Endothelial cell (in vitro differentiated cells): ENCODE data around the gene TAS1R3. TPM values are rescaled to one million over a fixed set of nuclear protein-coding genes. Genes with fewer than 3 reads are reported as not detected.

Experiments used
- DNase-seq: peaks from one replicate; pipeline ENCODE4 v3.0.0; 2021; ENCODE audit warnings: low spot score
- H3K27ac Mint-ChIP-seq: one replicate; pipeline ENCODE4 v1.8.0; 2021; ENCODE audit warnings: mixed read lengths, inconsistent platforms; ENCODE audit not compliant: unreplicated experiment
- H3K27me3 Mint-ChIP-seq: one replicate; pipeline ENCODE4 v1.8.0; 2021; ENCODE audit warnings: mild to moderate bottlenecking, moderate library complexity, mixed read lengths, inconsistent platforms; ENCODE audit not compliant: unreplicated experiment
- H3K36me3 Mint-ChIP-seq: one replicate; pipeline ENCODE4 v1.8.0; 2021; ENCODE audit warnings: mild to moderate bottlenecking, low read depth, mixed read lengths, inconsistent platforms; ENCODE audit not compliant: unreplicated experiment
- H3K4me1 Mint-ChIP-seq: one replicate; pipeline ENCODE4 v1.8.0; 2021; ENCODE audit warnings: mild to moderate bottlenecking, mixed read lengths, inconsistent platforms; ENCODE audit not compliant: unreplicated experiment
- H3K4me3 Mint-ChIP-seq: one replicate; pipeline ENCODE4 v1.8.0; 2021; ENCODE audit warnings: mild to moderate bottlenecking, mixed read lengths, inconsistent platforms; ENCODE audit not compliant: unreplicated experiment
- H3K9me3 Mint-ChIP-seq: one replicate; pipeline ENCODE4 v1.8.0; 2021; ENCODE audit warnings: mixed read lengths, inconsistent platforms; ENCODE audit not compliant: unreplicated experiment
- total RNA-seq: library from RNA; stranded (reverse); fragmentation: NEBNext Ultra II Directional; extraction: Animal tissue kit (Norgen Biotek cat#: 25700); gene quantifications from one replicate; pipeline ENCODE4 v1.2.1, GENCODE V29; 2021; ENCODE audit not compliant: unreplicated experiment
- TF ChIP-seq, protein P1 (sequence below): fragments of 200-600 bp; sonication (generic); IDR thresholded peaks from one replicate; pipeline ENCODE4 v1.5.0; 2021; ENCODE audit warnings: antibody characterized with exemption; ENCODE audit not compliant: unreplicated experiment

TAS1R3 gene
- total RNA-seq, 1 donor from 2014 or later, result 1.2 TPM

DNA sequence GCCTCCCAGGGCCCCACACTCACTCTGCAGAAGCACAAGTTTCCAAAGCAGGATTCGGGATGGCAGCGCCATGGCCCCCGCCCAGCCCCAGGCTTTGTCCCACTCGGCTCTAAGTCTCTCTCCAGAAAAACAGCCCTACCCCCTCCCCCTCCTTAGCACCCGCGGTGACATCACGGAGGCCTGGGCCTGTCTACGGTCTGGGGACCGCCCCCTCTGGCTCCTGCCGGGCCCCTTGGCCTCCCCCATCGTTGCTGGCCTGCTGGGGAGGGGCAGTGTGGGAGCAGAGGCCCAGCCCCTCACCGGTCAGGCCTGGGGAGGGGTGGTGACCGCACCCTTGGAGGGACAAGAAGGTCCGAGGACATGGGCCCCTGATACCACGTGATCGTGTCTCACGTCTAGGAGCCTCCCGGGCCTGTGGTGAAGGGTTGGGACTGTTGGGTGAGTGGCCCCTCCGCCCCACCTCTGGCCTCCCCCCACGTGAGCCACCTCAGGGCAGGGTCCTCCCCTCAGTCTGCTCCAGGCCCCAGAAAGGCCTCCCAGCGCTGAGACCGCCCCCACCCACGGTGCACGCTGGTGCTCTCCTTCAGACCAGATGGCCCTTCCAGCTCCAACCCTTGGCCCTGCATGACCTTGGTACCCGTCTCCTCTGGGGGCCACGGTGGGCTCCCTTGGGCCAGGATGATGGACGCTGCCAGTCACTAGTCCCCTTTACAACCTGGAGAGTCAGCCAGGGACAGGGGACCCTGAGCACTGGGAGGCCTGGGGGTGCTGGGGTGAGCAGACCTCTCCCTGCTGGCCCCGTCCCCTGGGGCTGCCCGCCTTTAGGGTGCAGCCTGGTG, 27.6 kb downstream of the TAS1R3 start, which contains the start of gene MXRA8:
TSS of gene MXRA8 (minus strand) at position 123 of the 839 bp plus-strand sequence. CDS start at position 72, 51 bp downstream.
- no peak within 1 kb of the TSS for H3K27ac Mint-ChIP-seq
- H3K4me1 Mint-ChIP-seq, result no peaks in the 10 kb centered on the region
- TF ChIP-seq, protein P1, sequence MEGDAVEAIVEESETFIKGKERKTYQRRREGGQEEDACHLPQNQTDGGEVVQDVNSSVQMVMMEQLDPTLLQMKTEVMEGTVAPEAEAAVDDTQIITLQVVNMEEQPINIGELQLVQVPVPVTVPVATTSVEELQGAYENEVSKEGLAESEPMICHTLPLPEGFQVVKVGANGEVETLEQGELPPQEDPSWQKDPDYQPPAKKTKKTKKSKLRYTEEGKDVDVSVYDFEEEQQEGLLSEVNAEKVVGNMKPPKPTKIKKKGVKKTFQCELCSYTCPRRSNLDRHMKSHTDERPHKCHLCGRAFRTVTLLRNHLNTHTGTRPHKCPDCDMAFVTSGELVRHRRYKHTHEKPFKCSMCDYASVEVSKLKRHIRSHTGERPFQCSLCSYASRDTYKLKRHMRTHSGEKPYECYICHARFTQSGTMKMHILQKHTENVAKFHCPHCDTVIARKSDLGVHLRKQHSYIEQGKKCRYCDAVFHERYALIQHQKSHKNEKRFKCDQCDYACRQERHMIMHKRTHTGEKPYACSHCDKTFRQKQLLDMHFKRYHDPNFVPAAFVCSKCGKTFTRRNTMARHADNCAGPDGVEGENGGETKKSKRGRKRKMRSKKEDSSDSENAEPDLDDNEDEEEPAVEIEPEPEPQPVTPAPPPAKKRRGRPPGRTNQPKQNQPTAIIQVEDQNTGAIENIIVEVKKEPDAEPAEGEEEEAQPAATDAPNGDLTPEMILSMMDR, result no peak
- no peak within 1 kb of the TSS for H3K4me3 Mint-ChIP-seq
- no peaks in the 10 kb centered on the region for H3K36me3 Mint-ChIP-seq
- peaks cover 22% of the 10 kb centered on the region for H3K27me3 Mint-ChIP-seq
- DNase-seq, result no peak
- H3K9me3 Mint-ChIP-seq, result no peaks in the 10 kb centered on the region

DNA sequence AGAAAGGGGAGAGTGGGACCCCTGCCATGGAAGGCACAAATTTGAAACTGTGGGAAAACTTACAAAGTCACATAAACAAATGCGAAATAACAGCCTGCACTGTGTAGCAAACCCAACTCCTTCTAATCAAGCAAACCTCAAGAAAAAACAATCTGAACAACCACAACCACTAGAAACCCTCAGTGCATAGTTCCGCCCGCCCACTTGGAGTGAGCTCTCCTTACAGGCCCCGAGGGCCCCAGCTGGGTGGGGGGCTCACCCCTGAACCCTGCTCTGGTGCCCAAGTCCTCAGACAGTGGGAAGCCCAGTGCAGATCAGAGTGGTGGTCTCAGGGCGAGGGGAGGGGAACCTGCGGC, 28.2 kb downstream of the TAS1R3 start:
- Mint-ChIP-seq H3K9me3 (no peaks in the 10 kb centered on the region), H3K4me1 (no peaks in the 10 kb centered on the region), H3K36me3 (no peaks in the 10 kb centered on the region), H3K27me3 (peaks cover 16% of the 10 kb centered on the region), H3K4me3 (no peak overlapping the region), H3K27ac (no peak overlapping the region)
- TF ChIP-seq, protein P1, result no peak
- no peak for DNase-seq

DNA sequence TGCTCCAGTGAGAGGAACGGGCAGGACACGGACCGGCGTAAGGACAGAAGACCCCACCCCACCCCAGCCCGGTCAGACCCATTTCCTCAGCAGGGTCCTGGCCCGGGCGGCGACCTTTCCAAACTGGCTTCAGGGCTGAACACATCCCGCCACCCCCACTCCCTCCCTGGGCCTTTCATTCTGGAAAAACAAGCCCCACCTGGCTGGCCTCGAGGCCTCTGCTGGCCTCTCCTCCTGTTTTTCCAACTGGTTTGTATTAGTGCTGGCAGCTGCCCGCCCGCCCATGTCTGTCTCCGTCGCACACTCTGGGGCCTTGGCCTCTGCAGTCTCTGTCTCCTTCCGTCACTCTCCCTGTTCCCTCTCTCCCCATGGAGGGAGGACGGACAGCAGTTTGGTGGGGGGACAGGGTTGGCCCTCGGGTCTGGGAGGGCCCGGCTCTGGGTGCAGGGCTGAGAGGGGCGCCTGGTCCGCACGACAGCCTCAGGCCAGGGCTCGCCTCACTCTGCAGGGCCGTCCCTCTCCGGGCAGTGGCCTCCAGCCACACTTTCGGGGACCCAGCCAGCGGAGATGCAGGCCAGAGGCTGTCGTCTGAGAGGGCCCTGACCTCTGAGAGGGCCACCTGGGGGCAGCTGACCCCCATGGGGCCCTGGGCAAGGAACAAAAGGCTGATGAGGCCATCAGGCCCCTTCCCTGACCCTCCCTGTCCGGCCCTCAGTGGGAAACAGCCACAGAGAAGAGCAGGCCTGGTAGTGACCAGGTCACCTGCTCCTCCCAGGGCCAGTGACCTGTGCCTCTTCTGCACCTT, 28.8 kb downstream of the TAS1R3 start:
- Mint-ChIP-seq H3K36me3 (no peaks in the 10 kb centered on the region), H3K4me1 (no peaks in the 10 kb centered on the region), H3K27me3 (peaks cover 16% of the 10 kb centered on the region), H3K9me3 (no peaks in the 10 kb centered on the region), H3K27ac (no peak overlapping the region), H3K4me3 (no peak overlapping the region)
- no peak for DNase-seq
- TF ChIP-seq, protein P1, result no peak

DNA sequence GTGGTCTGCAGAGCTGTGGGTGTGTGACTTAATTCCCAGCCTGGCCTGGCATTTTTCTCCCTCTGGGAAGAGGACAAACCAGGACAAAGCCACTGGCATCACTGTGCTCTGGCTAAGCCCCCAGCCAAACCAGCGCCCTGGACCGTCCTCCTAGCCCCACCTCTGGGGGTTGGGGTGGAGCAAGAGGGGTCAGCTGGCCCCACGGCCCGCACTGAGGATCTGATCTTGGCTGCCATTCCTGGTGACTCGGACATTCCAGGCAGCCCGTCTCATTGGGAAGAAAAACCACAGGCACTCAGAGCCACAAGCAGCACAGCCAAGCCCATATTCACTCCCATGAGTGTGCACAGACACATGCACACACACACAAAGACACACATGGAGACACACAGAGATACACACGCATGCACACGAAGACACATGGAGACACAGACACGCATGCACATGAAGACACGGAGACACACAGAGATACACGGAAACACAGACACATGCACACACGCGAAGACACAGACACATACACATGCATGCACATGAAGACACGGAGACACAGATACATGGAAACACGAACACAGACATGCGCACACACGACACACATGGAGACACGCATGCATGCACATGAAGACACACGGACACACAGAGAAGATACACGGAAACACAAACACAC, 29.6 kb downstream of the TAS1R3 start:
- Mint-ChIP-seq H3K4me1 (no peaks in the 10 kb centered on the region), H3K9me3 (no peaks in the 10 kb centered on the region), H3K4me3 (no peak overlapping the region), H3K27ac (peak overlapping the region; percentile 26), H3K27me3 (peaks cover 16% of the 10 kb centered on the region), H3K36me3 (no peaks in the 10 kb centered on the region)
- DNase-seq, result no peak
- TF ChIP-seq, protein P1, result no peak
